K562 (cell line): ENCODE results near the gene ZNF219. TPM values are rescaled to one million over a fixed set of nuclear protein-coding genes. Genes with fewer than 3 reads are reported as not detected.

Source experiments
- BMI1 ChIP-seq: fragments of 150-350 bp; IDR thresholded peaks from 2 replicates; pipeline ENCODE4 v1.6.1; 2014; ENCODE audit warnings: low read length
- CHD2 ChIP-seq: IDR thresholded peaks from 2 replicates; pipeline ENCODE4 v1.6.1; 2011; ENCODE audit warnings: low read depth, low read length
- EP400 ChIP-seq: fragments of 450-650 bp; IDR thresholded peaks from 2 replicates; pipeline ENCODE4 v1.6.1; 2017; ENCODE audit warnings: antibody characterized with exemption, mild to moderate bottlenecking, moderate library complexity
- HLTF ChIP-seq: fragments of 450-650 bp; IDR thresholded peaks from 2 replicates; pipeline ENCODE4 v1.6.1; 2016
- MAZ ChIP-seq, 2 experiments: fragments of 450-650 bp in 1 of 2; sonication (generic) in 1 of 2; formaldehyde crosslinking; IDR thresholded peaks in 1 of 2; conservative IDR thresholded peaks in 1 of 2; 2 replicates each; pipeline versions ENCODE4 v1.4.0 to v1.5.0; 2020; ENCODE audit warnings: mild to moderate bottlenecking in 1 of 2, missing genetic modification reagents in 1 of 2
- NBN ChIP-seq: fragments of 450-650 bp; IDR thresholded peaks from 2 replicates; pipeline ENCODE4 v1.6.1; 2016; ENCODE audit warnings: low read depth, mild to moderate bottlenecking
- RAD21 ChIP-seq, 2 experiments: fragments of 250-450 bp in 1 of 2; fragments of 450-650 bp in 1 of 2; sonication (Bioruptor Pico) in 1 of 2; formaldehyde crosslinking in 1 of 2; IDR thresholded peaks in 1 of 2; conservative IDR thresholded peaks in 1 of 2; 2 replicates each; pipeline versions ENCODE4 v1.4.0 to v1.8.0; 2020 to 2022; ENCODE audit warnings: mild to moderate bottlenecking in 2 of 2, moderate library complexity in 1 of 2
- RFX5 ChIP-seq: IDR thresholded peaks from 2 replicates; pipeline ENCODE4 v1.6.1; 2011; ENCODE audit warnings: low read depth, mild to moderate bottlenecking, improper control_type of control experiment, low read length
- XRCC5 ChIP-seq: fragments of 200-400 bp; formaldehyde crosslinking; IDR thresholded peaks from 2 replicates; pipeline ENCODE4 v1.6.1; 2017; ENCODE audit warnings: low read depth, mild to moderate bottlenecking, low read length
- ZFP1 ChIP-seq: fragments of 450-650 bp; formaldehyde crosslinking; IDR thresholded peaks from 2 replicates; pipeline ENCODE4 v1.4.0; 2020; ENCODE audit warnings: mild to moderate bottlenecking, mixed read lengths
- polyA plus RNA-seq, 8 experiments: library from polyadenylated mRNA; depleted of rRNA in 4 of 8; stranded (reverse) in 5 of 8; unstranded in 3 of 8; fragments of >200 nt; fragmentation: Nextera tagmentation in 2 of 8; fragmentation: Illumina TruSeq in 1 of 8; extraction: Ambion mirVana in 2 of 8; extraction: Trizol in 1 of 8; gene quantifications; 2 replicates each; pipeline versions ENCODE4 v1.2.1 to v1.2.3, GENCODE V29; 2011 to 2014; ENCODE audit warnings: inconsistent platforms in 1 of 8, missing spikeins in 1 of 8
- total RNA-seq, 7 experiments: library from RNA; depleted of rRNA in 6 of 7; stranded (reverse); fragments of >200 nt in 6 of 7; fragmentation: Illumina TruSeq in 2 of 7; extraction: Trizol in 2 of 7; gene quantifications; 2 replicates each; pipeline versions ENCODE4 v1.2.1 to v1.2.3, GENCODE V29; 2011 to 2021; ENCODE audit warnings: low replicate concordance in 1 of 7
- TF ChIP-seq, protein P1 (sequence below): sonication (generic); formaldehyde crosslinking; IDR thresholded peaks from 2 replicates; pipeline ENCODE4 v1.8.0; 2022; ENCODE audit warnings: missing genetic modification reagents, mild to moderate bottlenecking, borderline replicate concordance
- TF ChIP-seq, protein P2 (sequence below), 3 experiments: IDR thresholded peaks in 2 of 3; conservative IDR thresholded peaks in 1 of 3; 2 replicates each; pipeline ENCODE4 v1.5.1; 2011 to 2012; ENCODE audit warnings: low read length in 3 of 3, mild to moderate bottlenecking in 3 of 3, control low read depth in 2 of 3, improper control_type of control experiment in 1 of 3, inconsistent platforms in 1 of 3, low read depth in 1 of 3, mixed read lengths in 1 of 3, moderate library complexity in 1 of 3; ENCODE audit not compliant: insufficient read depth in 2 of 3
- TF ChIP-seq, protein P3 (sequence below): fragments of 150-350 bp; IDR thresholded peaks from 2 replicates; pipeline ENCODE4 v1.6.1; 2014; ENCODE audit warnings: low read depth, mild to moderate bottlenecking, low read length, borderline replicate concordance
- TF ChIP-seq, protein P4 (sequence below): sonication (generic); formaldehyde crosslinking; IDR thresholded peaks from 2 replicates; pipeline ENCODE4 v1.8.1; 2022; ENCODE audit warnings: missing genetic modification reagents
- TF ChIP-seq, protein P5 (sequence below): fragments of 450-650 bp; IDR thresholded peaks from 2 replicates; pipeline ENCODE4 v1.6.1; 2014; ENCODE audit warnings: low read depth, mild to moderate bottlenecking, moderate library complexity, borderline replicate concordance

ZNF219 gene
- total and polyA plus RNA-seq, 9 of the 15 experiments (the other 6 are each of a cell fraction or from before 2014, with no cell fraction given), result 0.29 to 10.6 (median 2.8) TPM

DNA sequence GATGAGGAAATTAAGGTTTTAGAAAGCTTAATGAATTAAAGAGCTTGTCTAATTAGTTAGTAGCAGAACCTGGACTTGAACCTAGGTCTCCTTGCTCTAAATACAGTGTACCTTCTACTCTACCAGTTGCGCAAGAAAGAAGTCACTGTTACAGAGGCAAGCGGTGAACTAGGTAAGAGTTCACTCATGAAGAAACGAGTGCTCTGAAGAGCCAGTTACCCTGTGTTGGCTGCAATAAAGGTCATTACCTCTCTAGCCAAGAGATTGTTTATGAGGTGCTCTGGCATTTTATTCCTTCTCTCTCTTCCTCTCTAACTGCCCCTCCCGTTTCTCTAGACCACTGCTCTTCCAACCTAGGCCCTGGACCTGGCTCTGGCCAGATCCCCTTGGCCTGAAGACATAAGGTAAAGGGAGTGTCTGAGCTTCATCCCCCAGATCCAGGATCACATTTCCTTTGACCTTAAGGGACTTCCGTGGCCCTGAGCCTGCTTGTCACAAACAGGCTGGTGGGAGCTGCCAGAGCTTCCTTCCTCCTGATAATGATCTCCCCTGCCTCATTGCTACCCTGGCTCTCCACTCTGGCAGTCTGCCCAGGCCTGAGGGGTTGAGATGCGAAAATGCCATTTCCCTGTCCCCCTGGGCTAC lies 54.4 kb downstream of the ZNF219 start (continued):
- TF ChIP-seq, protein P1, sequence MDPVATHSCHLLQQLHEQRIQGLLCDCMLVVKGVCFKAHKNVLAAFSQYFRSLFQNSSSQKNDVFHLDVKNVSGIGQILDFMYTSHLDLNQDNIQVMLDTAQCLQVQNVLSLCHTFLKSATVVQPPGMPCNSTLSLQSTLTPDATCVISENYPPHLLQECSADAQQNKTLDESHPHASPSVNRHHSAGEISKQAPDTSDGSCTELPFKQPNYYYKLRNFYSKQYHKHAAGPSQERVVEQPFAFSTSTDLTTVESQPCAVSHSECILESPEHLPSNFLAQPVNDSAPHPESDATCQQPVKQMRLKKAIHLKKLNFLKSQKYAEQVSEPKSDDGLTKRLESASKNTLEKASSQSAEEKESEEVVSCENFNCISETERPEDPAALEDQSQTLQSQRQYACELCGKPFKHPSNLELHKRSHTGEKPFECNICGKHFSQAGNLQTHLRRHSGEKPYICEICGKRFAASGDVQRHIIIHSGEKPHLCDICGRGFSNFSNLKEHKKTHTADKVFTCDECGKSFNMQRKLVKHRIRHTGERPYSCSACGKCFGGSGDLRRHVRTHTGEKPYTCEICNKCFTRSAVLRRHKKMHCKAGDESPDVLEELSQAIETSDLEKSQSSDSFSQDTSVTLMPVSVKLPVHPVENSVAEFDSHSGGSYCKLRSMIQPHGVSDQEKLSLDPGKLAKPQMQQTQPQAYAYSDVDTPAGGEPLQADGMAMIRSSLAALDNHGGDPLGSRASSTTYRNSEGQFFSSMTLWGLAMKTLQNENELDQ (CRISPR knock-in tag), result no peak
- TF ChIP-seq RAD21 (CRISPR knock-in tag; conservative IDR thresholded peaks at IDR 0.05 in 1 of 2, IDR thresholded peaks at IDR 0.05 in 1 of 2) (no peak), EP400 (no peak), BMI1 (no peak), CHD2 (no peak), NBN (no peak), XRCC5 (no peak), MAZ (CRISPR knock-in tag; conservative IDR thresholded peaks at IDR 0.05 in 1 of 2, IDR thresholded peaks at IDR 0.05 in 1 of 2) (no peak), HLTF (no peak), RFX5 (no peak), ZFP1 (CRISPR knock-in tag) (no peak)
- TF ChIP-seq, protein P2, sequence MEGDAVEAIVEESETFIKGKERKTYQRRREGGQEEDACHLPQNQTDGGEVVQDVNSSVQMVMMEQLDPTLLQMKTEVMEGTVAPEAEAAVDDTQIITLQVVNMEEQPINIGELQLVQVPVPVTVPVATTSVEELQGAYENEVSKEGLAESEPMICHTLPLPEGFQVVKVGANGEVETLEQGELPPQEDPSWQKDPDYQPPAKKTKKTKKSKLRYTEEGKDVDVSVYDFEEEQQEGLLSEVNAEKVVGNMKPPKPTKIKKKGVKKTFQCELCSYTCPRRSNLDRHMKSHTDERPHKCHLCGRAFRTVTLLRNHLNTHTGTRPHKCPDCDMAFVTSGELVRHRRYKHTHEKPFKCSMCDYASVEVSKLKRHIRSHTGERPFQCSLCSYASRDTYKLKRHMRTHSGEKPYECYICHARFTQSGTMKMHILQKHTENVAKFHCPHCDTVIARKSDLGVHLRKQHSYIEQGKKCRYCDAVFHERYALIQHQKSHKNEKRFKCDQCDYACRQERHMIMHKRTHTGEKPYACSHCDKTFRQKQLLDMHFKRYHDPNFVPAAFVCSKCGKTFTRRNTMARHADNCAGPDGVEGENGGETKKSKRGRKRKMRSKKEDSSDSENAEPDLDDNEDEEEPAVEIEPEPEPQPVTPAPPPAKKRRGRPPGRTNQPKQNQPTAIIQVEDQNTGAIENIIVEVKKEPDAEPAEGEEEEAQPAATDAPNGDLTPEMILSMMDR (IDR thresholded peaks at IDR 0.05 in 2 of 3, conservative IDR thresholded peaks at IDR 0.05 in 1 of 3; ENCODE audit: insufficient read depth in 2 of 3, low read depth in 1 of 3, low read length in 3 of 3), result no peak
- TF ChIP-seq, protein P3, sequence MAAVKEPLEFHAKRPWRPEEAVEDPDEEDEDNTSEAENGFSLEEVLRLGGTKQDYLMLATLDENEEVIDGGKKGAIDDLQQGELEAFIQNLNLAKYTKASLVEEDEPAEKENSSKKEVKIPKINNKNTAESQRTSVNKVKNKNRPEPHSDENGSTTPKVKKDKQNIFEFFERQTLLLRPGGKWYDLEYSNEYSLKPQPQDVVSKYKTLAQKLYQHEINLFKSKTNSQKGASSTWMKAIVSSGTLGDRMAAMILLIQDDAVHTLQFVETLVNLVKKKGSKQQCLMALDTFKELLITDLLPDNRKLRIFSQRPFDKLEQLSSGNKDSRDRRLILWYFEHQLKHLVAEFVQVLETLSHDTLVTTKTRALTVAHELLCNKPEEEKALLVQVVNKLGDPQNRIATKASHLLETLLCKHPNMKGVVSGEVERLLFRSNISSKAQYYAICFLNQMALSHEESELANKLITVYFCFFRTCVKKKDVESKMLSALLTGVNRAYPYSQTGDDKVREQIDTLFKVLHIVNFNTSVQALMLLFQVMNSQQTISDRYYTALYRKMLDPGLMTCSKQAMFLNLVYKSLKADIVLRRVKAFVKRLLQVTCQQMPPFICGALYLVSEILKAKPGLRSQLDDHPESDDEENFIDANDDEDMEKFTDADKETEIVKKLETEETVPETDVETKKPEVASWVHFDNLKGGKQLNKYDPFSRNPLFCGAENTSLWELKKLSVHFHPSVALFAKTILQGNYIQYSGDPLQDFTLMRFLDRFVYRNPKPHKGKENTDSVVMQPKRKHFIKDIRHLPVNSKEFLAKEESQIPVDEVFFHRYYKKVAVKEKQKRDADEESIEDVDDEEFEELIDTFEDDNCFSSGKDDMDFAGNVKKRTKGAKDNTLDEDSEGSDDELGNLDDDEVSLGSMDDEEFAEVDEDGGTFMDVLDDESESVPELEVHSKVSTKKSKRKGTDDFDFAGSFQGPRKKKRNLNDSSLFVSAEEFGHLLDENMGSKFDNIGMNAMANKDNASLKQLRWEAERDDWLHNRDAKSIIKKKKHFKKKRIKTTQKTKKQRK, result no peak
- TF ChIP-seq, protein P4, sequence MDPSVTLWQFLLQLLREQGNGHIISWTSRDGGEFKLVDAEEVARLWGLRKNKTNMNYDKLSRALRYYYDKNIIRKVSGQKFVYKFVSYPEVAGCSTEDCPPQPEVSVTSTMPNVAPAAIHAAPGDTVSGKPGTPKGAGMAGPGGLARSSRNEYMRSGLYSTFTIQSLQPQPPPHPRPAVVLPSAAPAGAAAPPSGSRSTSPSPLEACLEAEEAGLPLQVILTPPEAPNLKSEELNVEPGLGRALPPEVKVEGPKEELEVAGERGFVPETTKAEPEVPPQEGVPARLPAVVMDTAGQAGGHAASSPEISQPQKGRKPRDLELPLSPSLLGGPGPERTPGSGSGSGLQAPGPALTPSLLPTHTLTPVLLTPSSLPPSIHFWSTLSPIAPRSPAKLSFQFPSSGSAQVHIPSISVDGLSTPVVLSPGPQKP, result no peak
- TF ChIP-seq, protein P5, sequence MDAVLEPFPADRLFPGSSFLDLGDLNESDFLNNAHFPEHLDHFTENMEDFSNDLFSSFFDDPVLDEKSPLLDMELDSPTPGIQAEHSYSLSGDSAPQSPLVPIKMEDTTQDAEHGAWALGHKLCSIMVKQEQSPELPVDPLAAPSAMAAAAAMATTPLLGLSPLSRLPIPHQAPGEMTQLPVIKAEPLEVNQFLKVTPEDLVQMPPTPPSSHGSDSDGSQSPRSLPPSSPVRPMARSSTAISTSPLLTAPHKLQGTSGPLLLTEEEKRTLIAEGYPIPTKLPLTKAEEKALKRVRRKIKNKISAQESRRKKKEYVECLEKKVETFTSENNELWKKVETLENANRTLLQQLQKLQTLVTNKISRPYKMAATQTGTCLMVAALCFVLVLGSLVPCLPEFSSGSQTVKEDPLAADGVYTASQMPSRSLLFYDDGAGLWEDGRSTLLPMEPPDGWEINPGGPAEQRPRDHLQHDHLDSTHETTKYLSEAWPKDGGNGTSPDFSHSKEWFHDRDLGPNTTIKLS, result no peak
